ENCODE results near the gene IGF1.

- no peak for TF ChIP-seq ELF1 (IDR thresholded peaks at IDR 0.05; ENCODE audit: borderline replicate concordance, low read depth)
- TF ChIP-seq CTCF (IDR thresholded peaks at IDR 0.05 in 2 of 3, conservative IDR thresholded peaks at IDR 0.05 in 1 of 3; ENCODE audit: borderline replicate concordance in 1 of 3, insufficient read depth in 1 of 3, low read depth in 2 of 3, low read length in 2 of 3): no peak
- TF ChIP-seq POLR2AphosphoS5 (IDR thresholded peaks at IDR 0.05; ENCODE audit: low read depth, low read length): no peak
- TF ChIP-seq POLR2A (IDR thresholded peaks at IDR 0.05; ENCODE audit: borderline replicate concordance, extremely low read depth, insufficient read depth, insufficient read length): no peak
- no peak for TF ChIP-seq SIN3A (IDR thresholded peaks at IDR 0.05; ENCODE audit: low read depth)
These were observed 130.3 kb downstream of the IGF1 start for GRCh38 chr12:102350070-102350469.
